GM19238 (cell line): ENCODE results near the gene DSE.
"Not testable (repeated sequence)": the region's sequence is repeated elsewhere in the genome, so short reads cannot be mapped to it uniquely, and the experiment has no call there.

Source experiments
- DNase-seq: peaks from one replicate; pipeline ENCODE4 v3.0.0; 2011; ENCODE audit warnings: low spot score; ENCODE audit not compliant: insufficient read length

Gene DSE

GRCh38 chr6:116370760-116371119, at the start of gene DSE:
Gene DSE (plus strand): TSS chr6:116370947. CDS start chr6:116399251, 28,304 bp downstream.
- peak; percentile 60 for DNase-seq

- not testable (repeated sequence) for DNase-seq
Measured at GRCh38 chr6:116321933-116322332, 48.8 kb upstream of the DSE start.

DNA sequence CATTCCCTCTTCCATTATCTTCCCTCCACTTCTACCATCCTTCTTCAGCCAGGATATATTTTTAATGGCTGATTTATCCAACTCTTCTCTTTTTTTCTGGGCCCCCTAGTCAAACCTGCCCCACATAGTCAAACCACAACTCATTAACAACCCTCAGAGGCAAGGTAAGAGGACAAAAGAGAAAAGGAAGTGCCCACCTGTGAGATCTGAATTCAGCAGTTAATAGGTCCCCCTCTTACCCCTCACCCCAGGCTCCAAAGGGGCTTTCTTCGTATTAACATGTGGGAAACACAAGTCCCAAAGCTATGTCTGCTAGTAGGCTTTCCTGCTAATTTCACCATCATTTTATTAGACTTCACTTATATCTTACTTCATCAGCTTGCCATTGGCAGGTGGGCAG, 46.9 kb upstream of the DSE start:
- DNase-seq = no peak

GRCh38 chr6:116325634-116326132, 45.1 kb upstream of the DSE start:
- DNase-seq = not testable (repeated sequence)

DNA sequence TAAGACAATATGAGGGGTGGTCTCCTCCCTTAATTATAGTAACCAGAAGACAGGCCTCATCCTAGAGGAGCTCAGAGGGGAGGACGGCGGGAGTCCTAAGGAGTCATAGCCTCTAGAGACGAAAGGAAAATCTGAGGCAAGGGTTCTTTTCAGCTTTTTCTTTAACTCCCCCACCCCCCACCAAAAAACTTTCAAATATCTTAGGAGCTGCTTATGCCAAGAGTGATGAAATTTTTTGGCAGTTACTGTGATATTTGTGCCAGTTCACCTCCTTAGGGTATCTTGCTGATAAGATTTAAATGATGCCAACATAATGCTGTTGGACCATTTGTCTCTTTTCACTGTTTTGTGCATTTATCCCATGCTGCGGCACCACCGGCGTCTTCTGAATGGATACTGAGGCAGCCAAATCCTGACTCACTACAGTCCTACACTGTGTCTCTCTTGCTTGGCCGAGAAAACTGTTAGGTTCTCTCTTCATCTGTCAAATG, 44.5 kb upstream of the DSE start:
- no peak for DNase-seq

DNA sequence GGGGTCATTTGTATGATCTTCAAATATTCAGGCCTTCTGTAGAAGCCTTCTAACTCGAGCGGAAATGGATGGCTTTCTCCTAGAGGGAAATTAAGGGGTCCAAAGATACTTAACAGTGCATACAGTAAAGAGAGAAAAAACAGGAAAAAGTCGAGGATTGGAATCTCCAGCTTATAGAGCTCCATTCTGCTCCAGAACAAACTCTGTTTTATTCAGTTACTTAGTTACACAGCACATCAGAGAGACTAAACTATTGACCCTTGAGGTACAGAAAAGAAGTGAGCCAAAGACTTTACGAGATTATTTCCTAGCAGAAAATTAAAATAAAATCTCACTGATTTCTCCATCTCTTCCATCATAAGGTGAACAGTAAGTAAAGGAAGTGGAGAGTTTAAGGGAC, 43.8 kb upstream of the DSE start:
- DNase-seq = no peak

GRCh38 chr6:116327803-116328527, 42.8 kb upstream of the DSE start:
- DNase-seq = no peak

DNA sequence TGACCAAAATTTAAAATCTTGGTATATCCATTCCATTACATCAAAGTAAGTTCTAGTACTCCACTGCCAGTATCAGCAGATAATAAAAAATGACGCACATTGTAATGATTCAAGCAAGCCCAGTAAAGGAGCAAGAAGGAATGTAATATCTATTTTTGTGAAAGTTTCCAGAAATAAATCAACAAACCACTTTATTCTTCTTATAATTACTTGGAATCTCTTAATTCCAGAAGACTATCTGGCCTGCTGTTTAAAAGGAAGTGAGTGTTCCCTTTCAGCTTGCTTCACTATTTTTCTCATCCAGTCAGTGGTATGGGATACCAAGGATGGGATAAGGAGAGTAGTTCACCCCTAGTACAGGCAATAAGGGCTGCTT, 42.2 kb upstream of the DSE start:
- DNase-seq = no peak

DNA sequence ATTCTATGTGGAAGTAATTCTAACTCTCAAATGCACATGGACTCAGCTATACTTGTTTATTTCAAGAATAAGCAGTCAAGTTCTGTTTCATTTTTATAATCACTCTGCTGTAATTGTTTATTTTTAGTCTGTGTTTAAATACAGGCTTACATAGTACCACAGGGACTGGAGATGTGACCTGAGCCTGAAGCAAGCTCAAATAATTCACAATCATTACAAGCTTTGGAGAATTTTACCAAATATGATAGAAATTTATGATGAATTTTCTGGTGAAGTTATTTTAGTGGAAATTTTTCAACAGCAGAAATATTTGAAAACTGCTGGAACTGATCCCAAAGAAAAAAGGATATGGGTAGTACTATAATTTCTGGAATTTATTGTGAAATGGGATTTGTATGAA, 41.6 kb upstream of the DSE start:
- no peak for DNase-seq

- DNase-seq = no peak
Measured at GRCh38 chr6:116330511-116330910, 40.2 kb upstream of the DSE start.

- no peak for DNase-seq
Measured at GRCh38 chr6:116332096-116332495, 38.7 kb upstream of the DSE start.

DNA sequence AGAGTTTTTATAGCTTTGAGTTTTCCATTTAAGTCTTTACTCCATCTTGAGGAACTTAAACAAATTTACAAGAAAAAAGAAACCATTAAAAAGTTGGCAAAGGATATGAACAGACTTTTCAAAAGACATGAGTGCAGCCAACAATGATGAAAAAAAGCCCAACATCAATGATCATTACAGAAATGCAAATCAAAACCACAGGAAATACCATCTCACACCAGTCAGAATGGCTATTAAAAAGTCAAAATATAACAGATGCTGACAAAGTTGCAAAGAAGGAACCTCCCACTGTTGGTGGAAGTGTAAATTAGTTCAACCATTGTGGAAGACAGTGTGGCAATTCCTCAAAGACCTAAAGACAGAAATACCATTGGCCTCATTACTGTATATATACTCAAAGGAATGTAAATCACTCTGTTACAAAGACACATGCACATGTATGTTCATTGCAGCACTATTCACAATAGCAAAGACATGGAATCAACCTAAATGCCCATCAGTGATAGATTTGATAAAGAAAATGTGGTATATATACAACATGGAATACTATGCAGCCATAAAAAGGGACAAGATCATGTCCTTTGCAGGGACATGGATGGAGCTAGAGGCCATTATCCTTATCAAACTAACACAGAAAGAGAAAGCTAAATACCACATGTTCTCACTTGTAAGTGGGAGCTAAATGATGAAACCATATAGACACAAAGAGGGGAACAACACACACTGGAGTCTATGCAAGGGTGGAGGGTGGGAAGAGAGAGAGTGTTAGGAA, 35.9 kb upstream of the DSE start:
- DNase-seq = not testable (repeated sequence)

DNA sequence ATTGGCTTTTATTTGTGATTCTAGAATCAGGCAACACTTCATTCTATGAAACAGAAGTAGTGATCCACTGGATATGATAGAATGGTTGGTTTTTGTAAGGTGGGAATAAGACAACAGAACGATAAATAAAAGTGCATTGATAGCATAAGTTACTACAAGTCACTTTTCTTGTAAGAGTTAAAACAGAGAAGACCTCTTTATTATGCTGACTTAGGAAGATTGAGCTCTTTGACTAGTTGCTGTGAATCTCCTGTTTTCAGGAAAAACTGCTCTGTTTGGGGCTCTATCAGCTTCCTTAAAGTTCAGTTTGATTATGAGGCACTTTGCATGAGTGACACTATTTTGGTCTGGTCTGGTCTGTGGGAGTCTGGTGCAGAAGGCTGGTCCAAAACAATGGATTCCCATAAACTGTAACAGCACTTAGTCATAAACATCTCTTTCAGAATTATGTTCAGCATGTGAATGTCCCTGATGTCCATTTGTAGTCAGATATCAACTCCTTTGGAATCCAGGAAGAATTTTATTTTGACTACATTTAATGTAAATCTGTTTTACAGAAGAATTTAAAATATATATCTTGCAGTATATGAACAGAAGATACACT, 35.0 kb upstream of the DSE start:
- DNase-seq = no peak

DNA sequence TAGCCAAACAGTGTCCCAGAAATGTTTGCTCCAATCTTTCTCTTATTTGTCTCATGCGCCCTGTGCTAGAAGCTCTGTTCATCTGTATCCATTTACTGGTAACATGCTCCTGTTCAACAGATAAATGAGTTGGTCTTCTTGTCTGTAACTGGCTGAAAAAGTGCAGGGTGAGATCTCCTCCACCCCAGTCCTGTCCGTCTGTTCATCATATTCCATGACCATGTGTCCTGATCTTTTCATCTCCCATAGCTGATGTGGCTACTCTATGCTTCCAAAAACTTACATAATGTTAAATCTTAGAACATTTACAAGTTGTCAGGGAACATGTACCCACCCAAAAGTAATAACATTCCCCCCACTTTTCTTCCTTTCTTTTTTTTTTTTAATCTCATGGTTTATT, 31.8 kb upstream of the DSE start:
- no peak for DNase-seq

DNA sequence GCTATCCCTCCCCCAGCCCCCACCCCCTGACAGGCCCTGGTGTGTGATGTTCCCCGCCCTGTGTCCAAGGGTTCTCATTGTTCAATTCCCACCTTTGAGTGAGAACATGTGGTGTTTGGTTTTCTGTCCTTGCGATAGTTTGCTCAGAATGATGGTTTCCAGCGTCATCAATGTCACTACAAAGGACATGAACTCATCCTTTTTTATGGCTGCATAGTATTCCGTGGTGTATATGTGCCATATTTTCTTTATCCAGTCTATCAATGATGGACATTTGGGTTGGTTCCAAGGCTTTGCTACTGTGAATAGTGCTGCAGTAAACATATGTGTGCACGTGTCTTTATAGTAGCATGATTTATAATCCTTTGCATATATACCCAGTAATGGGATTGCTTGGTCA, 30.1 kb upstream of the DSE start:
- DNase-seq = not testable (repeated sequence)

- no peak for DNase-seq
Measured at GRCh38 chr6:116349216-116349615, 21.5 kb upstream of the DSE start.

GRCh38 chr6:116351101-116351500, 19.6 kb upstream of the DSE start:
- no peak for DNase-seq

GRCh38 chr6:116352515-116353471, 18.0 kb upstream of the DSE start:
- DNase-seq = no peak

GRCh38 chr6:116354236-116354635, 16.5 kb upstream of the DSE start:
- DNase-seq = no peak

DNA sequence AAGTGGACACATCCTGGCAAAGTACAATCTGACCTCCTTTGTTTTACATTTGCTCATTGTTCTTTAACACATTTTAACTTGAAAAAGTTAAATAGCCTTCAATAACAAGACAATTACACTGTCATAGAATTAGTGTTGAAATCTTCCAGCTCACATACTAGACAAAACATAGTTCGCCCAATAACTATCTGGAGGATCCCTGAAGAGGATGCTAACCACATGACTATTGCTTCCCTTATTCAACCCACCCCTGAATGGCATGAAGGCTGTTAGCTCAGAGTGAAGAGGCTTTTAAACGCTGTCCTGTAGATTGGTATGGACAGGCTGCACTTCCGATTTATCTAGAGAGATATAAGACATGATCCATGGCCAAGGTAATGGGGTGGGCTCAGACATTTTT, 15.0 kb upstream of the DSE start:
- no peak for DNase-seq

DNA sequence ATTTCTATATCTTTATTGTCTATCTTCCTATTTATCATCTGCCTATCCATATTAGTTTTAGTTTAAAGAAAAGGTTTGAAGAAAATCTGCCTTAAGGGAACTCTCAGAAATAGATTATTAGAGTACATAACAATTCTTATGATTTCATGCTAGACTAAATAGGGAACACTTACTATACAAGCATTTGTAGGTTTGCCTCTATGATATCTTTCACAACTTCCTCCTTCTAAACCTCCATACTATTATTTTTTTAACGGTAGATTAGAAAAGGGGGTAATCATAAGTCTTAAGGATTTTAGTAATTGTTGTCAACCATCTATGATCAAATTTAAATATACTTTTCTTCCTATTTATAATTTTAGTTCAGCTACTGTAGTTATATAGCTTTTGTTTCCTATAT, 11.6 kb upstream of the DSE start:
- no peak for DNase-seq
